GM19324 (cell line): Measurements from ENCODE around the gene SARS1.
"Not testable (repeated sequence)": the region's sequence is repeated elsewhere in the genome, so short reads cannot be mapped to it uniquely, and the experiment has no call there.

Source experiments
- ATAC-seq: cut with Tn5 transposase; IDR thresholded peaks from one replicate; pipeline ENCODE4 v1.9.1; 2021; ENCODE audit warnings: mild to moderate bottlenecking, moderate library complexity; ENCODE audit not compliant: unreplicated experiment, low FRiP score

The SARS1 gene

DNA sequence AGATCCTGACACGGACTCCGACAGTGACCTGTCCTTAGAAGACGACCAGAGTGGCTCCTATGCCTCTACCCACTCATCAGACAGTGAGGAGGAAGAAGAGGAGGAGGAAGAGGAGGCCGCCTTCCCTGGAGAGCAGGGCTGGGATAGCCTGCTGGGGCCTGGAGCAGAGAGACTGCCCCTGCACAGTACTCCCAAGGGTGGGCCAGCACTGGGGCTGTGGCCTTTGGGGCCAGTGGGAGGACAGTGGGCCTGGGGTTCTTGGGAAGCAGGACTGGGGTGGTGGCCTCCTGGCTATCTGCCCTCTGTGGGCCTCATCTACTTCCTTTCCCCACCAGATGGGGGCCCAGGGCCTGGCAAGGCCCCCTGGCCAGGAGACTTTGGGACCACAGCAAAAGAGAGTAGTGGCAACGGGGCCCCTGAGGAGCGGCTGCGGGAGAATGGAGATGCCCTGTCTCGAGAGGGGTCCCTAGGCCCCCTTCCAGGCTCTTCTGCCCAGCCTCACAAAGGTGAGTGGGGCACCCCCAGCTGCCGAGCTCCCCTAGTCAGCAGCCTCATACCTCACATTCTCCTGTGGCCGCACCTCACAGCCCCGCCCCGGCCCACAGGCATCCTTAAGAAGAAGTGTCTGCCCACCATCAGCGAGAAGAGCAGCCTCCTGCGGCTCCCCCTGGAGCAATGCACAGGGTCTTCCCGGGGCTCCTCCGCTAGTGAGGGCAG lies 59.3 kb downstream of the SARS1 start:
- no peak for ATAC-seq

DNA sequence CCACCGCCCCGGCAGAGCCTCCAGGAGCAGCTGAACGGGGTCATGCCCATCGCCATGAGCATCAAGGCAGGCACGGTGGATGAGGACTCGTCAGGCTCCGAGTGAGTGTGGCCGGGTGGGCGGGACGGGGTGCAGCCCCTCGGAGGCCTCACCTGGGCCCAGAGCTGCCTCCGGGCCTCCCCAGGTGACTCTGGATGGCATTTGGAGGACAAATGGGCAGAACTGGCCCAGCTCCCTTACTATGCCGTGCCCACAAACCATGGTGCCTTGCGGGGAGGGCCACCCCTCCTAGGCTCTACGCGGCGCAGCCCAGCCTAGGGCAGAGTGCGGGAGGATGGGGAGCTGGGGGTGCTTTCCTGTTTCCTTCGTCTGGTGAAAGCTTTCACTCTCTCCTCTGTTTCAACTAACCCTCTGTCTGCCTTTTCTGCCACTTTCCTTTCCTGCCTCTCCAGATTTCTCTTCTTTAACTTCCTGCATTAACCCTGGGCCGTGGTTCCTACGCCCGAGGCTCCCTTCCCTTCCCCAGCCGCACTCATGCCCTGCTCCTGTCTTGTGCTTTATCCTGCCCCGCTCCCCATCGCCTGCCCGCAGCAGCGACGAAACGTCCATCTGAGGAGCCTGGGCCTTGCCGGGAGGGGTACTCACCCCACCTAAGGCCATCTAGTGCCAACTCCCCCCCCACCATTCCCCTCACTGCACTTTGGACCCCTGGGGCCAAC lies 60.0 kb downstream of the SARS1 start:
- no peak for ATAC-seq

DNA sequence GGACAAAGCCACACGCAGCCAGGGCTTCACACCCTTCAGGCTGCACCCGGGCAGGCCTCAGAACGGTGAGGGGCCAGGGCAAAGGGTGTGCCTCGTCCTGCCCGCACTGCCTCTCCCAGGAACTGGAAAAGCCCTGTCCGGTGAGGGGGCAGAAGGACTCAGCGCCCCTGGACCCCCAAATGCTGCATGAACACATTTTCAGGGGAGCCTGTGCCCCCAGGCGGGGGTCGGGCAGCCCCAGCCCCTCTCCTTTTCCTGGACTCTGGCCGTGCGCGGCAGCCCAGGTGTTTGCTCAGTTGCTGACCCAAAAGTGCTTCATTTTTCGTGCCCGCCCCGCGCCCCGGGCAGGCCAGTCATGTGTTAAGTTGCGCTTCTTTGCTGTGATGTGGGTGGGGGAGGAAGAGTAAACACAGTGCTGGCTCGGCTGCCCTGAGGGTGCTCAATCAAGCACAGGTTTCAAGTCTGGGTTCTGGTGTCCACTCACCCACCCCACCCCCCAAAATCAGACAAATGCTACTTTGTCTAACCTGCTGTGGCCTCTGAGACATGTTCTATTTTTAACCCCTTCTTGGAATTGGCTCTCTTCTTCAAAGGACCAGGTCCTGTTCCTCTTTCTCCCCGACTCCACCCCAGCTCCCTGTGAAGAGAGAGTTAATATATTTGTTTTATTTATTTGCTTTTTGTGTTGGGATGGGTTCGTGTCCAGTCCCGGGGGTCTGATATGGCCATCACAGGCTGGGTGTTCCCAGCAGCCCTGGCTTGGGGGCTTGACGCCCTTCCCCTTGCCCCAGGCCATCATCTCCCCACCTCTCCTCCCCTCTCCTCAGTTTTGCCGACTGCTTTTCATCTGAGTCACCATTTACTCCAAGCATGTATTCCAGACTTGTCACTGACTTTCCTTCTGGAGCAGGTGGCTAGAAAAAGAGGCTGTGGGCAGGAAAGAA lies 61.1 kb downstream of the SARS1 start:
- no peak for ATAC-seq

DNA sequence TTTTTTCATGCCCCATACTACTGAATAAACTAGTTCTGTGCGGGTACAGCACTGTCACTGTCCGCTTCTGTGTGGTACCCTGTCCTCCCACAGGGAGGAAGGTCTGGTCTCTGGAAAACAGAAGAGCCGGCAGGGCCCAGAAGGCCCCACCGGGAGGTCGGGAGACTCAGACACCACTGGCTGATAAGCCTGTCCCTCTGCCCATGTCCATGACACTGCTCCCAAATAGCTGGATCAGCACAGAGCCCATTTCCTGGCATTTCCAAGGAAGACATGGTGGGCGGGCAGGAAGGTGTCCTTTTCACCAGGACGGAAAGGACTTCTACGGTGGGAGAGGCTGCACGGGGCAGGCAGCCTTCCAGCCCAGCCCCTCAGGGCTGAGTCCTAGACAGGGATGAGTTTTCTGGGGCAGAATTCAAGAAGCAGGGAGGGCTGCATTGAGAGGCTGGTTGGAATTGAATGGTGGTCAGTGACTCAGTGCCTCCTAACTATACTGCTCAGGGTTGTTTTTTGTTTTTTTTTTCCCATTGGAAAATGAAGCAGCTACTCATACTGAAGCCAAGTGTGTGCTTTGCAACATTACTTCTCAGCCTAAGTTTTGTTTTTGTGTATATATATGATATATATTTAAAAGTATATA lies 62.1 kb downstream of the SARS1 start:
- no peak for ATAC-seq

DNA sequence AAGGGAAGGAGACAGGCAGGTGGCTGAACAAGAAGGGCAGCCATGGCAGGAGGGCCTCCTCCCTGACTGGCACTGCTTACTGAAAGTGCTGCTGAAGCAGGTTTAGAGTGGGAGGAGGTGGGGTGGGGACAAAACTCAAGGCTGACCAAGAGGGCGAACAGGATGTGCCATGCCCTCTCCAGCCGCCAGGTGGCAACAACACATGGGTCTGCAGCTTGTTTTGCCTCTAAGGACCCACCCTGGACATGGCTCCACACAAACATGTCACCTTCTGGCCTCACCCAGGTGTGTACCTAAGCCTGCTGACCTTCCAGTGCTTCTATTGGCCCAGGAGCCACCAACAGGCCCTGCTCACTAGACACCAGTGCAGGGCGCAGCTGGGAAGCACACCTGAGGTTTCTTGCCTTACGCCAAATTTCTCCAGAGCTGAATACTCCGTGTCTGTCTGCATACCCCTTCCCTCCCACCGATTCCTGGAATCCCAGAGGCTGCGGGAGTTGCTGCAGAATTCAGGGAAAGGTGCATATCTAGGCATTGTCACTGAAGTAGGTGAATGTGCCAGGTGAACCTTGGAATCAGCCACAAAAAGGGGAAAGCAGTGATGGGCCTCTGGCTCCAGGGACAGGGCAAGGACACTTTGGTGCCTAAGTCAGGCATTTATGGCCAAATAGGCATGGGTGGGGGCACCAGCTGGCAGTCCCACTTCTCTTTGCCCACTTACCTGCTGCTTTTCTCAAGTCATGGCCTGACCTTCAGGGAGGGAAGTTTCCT lies 63.9 kb downstream of the SARS1 start:
- no peak for ATAC-seq

DNA sequence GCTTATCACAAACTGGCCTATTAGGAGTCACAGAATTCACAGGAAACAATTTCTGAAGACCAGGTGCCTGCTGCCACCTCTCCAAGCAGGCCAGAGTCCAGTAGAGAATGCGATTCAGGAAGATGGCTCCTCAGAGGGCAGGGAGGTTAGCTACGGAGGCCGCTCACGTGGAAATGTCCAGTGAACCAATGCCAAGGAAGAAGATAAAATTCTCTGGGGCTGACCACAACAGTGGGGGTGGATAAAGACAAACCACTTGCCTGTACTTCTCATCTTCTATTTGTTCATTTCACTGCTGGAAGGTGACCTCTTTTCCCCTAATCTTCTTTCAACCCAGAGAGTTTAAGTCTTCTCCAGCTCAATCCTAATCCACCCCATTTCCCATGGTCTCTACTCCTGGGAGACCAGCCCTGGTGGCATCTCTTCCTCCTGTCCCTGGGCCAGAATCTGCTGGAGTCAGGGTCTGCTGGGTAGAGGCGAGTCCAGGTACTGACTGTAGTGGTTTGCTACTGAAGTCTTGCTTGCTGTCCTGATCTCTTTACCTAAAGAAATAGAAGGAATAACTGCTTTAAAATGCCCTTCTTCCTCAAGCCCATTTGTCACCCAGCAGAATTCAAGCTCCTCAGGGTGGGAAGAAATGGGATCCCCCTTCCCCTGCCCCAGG lies 66.0 kb downstream of the SARS1 start:
- no peak for ATAC-seq

DNA sequence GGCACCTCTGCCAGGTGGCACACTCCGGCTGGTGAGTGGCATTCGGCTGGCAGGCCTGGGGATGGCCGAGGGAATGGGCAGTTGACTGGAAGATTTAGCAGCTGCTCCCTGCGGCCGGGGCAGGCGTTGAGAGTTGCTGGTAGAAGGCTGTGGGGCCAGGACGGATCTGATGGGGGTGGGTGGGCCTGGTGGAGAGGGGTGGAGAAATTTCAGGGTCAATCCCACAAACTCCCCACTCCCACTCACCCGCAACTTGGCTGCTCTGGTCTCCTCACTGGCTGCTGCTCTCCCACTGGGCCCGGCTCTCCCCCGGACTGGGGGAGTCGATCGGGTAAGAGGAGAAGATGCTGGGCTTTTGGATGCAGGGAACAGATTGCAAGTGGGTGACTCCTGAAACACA lies 67.1 kb downstream of the SARS1 start:
- no peak for ATAC-seq

DNA sequence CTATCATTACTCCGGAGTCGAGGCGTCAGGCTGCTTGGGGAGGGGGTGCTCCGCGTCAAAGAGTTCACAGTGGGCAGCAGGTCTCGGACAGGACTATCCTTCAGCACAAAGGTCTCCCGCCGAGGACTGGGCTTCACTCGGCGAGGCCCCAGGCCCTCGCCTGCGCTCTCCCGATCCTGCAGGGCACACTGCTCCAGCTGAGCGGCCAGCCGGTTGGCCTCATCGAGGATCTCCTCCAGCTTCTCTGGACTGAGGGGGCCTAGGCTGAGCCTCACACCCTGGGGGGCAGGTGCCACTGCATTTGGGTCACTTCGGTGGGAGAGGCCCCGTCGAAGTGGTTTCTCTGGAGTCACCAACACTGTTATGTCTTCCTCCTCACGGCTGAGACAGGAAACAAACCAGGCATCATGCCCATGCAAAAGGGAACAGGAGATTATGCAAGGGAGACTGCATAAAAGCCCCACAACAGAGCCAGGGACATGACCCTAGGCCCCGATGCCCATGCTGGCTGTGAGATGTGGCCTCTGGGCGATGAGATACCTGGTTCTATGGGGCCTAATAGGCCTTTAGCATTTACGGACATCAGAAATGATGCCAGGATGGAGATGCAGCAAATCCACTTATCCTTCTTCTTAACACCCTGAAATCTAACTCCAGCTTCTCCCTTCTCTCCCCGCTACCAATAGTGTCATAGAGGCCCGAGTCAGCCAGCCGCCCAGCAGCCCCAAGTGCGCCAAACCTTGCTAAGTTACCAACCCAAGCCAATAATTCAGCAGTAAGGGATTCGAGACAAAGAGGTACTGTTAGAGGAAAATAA lies 68.2 kb downstream of the SARS1 start:
- ATAC-seq, result no peak

DNA sequence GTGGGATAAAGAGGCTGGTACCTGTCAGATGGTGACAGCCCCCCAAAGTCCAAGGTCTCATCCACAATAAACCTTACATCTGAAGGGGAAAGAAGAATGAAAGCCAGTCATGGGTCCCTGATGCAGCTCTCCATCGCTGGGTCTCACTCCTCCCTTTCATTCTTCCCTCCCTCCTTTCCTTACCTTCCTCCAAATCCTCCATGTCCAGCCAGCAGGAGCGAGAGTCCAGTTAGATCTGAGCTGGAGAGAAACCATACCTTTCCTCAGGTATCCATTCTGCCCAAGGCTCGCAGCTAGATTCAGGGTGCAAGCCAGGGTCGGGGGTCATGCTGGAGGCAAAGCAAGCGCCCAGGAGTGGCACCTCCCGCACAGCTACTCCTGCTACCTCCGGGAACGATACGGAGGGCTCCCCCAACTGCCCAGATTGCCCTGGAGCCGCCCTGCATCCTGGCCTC lies 68.8 kb downstream of the SARS1 start:
- no peak for ATAC-seq

DNA sequence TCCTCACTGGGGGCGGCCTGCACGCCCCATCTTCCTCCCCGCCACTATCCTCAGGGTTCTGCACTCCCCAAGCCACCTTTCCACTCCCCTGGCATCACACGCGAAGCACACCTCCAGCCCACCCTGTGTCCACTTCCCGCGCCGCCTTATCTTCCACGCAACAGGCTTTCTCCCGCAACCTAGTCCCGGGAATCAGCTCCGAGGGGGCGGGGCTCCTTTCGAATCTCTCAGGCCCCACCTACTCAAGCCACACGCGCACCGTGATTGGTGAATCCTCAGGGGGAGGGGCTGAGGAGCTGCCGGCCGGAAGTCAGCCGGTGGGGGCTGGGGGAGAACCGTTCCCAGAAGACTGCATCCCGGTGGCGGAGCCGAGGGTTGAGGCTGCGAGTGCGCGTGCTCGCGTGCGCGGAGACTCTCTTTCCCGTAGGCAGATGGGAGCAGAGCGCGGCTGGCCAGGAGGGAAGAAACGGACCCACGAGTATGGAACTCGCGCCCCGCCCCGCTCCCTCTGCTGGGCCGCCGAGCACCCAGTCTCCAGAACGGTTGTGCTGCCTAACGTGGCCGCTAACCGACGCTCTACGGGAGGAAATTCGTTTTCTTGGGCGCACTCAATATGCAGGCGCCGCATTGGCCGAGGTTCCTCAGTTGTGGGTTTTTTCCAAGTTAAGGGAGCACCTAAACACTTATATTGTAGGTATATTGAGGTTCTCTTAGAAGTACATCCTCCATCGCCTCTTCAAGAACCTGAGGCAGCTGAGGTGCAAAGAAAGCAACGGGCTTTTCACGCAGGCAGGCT lies 69.4 kb downstream of the SARS1 start, which contains the start of gene PSRC1:
PSRC1 (minus strand) TSS at position 194 of the 796 bp plus-strand sequence.
- ATAC-seq, result peak; percentile 97

DNA sequence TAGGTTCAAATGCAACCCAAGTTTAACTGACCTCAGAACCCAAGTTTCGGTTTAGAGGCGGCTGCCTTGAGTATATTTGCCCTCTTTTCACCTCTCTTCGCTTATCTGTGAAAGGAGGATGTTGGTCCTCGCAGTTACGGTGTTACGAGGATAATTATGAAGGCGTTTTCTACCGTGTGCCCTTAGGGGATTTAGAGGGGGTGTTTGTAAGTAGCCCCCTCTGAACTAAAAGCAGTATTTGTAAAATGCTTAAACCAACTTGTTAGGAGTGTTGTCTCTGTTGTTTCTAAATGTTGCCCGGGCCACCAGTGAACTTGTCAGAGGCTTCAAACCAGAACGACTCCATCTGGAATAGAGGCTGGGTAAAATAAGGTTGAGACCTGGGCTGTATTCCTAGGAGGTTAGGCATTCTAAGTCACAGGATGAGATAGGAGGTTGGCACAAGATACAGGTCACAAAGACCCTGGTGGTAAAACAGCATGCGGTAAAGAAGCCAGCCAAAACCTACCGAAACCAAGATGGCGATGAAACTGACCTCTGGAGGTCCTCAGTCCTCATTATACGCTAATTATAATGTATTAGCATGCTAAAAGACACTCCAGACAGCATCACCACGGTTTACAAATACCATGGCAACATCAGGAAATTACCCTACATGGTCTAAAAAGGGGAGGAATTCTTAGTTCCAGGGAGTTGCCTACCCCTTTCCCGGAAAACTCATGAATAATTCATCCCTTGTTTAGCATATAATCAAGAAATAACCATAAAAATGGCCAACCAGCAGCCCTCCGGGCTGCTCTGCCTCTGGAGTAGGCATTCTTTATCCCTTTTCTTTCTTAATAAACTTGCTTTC lies 70.3 kb downstream of the SARS1 start:
- ATAC-seq, result no peak

DNA sequence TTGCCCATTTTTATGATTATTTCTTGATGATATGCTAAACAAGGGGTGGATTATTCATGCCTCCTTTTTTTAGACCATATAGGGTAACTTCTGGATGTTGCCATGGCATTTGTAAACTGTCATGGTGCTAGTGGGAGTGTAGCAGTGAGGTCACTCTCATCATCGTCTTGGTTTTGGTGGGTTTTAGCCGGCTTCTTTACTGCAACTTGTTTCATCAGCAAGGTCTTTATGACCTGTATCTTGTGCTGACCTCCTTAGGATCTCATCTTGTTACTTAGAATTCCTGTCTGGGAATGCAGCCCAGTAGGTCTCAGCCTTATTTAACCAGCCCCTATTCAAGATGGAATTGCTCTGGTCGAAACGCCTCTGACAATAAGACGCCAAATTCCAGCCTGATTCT lies 73.0 kb downstream of the SARS1 start:
- not testable (repeated sequence) for ATAC-seq
